ENCODE measurements around the gene TMEM39B.
"Not testable (repeated sequence)": the region's sequence is repeated elsewhere in the genome, so short reads cannot be mapped to it uniquely, and the experiment has no call there.

Gene TMEM39B

DNA sequence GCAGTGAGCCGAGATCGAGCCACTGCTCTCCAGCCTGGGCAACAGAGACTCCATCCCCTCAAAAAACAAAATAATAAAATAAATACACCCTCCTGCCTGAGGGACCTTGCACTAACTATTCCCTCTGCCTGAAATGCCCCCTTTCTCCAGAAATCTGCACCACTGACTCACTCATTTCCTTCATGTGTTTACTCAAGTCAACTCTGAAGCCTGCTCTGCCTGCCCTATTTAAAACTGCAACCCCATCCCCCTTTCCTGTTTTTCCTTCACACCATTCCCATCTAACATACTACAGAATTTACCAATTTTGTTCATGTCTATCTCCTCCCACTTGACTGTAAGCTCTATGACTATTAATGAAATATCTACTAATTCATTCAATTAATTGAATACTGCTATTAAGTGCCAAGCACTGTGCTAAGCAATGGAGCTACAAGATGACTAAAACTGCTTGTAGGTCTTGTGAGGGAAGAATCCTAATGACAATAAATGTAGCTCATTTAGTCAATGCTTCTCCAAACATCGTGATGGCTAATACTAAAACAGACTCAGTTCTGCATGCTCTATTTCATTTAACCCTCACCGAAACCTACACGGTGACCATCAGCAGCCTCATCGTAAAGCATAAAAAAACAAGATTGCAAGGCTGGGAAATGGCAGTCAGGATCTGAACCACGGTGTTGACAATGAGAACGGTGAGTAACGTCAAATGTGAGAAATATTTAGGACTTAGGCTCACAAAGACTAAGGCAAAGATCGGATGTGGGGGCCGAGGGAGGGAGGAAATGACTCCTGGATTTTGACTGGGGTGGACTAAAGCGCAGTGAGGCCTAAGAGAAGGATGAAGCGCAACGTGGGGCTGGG, 749 bp upstream of the TMEM39B start:
- no peak for DNase-seq

- DNase-seq, result no peak
Observed at GRCh38 chr1:32073299-32074229, 825 bp downstream of the TMEM39B start.

GRCh38 chr1:32074841-32075240, 2.1 kb downstream of the TMEM39B start:
- no peak for DNase-seq

DNA sequence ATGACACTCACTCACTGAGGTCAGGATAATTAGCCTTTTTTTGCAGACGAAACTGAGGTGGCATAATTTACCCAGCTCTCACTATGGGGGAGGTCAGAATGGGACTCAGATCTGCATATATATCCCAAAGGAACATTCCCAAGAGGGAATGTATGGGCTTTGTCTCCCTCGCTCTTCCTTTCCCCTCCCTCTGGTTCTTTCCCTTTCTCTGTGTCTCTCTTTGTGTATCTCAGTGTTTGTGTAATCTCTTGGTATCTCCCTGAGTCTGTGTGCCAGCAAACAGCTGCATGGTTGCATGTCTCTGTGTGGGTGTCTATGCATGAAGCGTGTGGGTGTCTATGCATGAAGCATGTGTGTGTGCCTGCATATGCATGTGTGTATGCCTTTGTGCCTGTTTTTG, 4.7 kb downstream of the TMEM39B start:
- no peak for DNase-seq

DNA sequence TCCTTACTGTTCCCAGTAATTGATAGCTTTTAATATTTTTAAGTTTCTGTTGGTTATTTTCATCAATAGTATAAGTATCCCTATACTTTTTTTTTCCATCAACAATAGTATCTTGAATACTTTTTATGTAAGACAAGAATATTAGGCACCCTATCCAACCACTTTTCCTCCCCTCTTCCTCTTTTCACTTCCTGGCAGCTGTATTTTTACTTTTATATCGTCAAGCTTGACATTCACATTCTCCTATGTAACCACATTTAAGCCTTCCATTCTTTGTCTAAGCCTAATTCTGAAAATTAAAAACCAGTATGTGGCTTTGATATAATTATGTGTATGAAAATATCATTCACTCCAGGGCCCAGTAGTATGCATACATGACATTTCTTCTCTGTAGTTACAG, 9.3 kb downstream of the TMEM39B start:
- no peak for DNase-seq

DNA sequence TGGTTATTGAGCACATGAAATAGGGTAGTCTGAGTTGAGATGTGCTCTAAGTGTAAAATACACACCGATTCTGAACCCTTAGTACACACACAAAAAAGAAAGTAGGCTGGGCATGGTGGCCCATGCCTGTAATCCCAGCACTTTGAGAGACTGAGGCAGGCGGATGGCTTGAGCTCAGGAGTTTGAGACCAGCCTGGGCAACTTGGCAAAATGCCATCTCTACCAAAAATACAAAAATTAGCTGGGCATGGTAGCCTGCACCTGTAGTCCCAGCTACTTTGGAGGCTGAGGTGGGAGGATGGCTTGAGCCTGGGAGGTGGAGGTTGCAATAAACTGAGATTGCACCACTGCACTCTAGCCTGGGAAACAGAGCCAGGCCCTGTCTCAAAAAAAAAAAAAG, 13.6 kb downstream of the TMEM39B start:
- DNase-seq, result not testable (repeated sequence)

GRCh38 chr1:32091176-32091575, 18.4 kb downstream of the TMEM39B start:
- no peak for DNase-seq

DNA sequence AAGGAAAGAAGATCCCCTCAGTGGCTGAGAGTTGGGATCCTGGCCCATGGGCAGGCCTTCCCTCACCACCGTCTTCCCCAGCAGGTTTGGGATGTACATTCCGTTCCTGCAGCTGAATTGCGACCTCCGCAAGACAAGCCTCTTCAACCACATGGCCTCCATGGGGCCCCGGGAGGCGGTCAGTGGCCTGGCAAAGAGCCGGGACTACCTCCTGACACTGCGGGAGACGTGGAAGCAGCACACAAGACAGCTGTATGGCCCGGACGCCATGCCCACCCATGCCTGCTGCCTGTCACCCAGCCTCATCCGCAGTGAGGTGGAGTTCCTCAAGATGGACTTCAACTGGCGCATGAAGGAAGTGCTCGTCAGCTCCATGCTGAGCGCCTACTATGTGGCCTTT, 18.9 kb downstream of the TMEM39B start:
- DNase-seq, result no peak

DNA sequence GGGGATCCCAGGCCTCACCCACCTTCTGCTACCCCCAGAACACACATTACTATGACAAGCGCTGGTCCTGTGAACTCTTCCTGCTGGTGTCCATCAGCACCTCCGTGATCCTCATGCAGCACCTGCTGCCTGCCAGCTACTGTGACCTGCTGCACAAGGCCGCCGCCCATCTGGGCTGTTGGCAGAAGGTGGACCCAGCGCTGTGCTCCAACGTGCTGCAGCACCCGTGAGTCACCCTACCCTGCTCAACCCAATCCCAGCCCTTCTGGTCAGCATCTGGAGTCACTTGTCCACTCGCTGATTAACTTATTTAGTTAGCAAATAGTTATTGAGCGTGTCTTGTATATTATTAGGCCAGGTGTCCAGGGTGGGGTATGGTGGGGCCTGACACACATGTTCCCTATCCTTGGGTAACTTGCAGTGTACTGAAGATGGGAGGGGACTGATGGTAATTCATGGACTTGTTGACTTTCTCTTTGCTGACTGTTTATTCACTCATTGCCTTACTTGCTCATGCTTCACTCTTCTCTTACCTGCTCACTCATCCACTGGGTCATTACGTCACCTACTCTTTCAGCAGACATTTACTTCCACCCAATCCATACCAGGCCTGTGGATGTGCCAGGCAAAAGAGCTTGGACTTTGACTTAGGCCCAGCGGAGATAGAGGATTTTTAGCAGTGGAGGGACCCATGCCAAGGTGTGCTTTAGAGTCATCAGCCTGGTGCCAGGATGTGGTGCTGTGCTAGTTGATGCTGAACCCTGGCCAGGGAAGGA, 22.2 kb downstream of the TMEM39B start:
- DNase-seq, result no peak

DNA sequence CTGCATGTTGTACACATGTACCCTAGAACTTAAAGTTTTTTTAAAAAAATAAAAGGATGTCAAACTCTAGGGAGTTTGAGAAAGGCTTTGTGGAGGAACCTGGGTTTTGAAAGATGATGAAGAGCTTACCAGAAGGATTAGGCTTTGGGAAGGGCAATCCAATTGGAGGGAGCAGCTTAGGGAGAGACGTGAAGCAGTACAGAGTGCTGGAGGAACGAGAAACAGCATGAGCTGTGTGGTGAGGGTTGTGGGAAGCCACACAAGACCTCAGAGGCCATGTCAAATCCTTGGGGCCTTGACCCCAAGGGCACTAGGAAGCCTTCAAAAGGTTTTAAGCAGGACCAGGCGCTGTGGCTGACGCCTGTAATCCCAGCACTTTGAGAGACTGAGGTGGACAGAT, 26.7 kb downstream of the TMEM39B start:
- no peak for DNase-seq

GRCh38 chr1:32100359-32100758, 27.6 kb downstream of the TMEM39B start:
- DNase-seq, result no peak

DNA sequence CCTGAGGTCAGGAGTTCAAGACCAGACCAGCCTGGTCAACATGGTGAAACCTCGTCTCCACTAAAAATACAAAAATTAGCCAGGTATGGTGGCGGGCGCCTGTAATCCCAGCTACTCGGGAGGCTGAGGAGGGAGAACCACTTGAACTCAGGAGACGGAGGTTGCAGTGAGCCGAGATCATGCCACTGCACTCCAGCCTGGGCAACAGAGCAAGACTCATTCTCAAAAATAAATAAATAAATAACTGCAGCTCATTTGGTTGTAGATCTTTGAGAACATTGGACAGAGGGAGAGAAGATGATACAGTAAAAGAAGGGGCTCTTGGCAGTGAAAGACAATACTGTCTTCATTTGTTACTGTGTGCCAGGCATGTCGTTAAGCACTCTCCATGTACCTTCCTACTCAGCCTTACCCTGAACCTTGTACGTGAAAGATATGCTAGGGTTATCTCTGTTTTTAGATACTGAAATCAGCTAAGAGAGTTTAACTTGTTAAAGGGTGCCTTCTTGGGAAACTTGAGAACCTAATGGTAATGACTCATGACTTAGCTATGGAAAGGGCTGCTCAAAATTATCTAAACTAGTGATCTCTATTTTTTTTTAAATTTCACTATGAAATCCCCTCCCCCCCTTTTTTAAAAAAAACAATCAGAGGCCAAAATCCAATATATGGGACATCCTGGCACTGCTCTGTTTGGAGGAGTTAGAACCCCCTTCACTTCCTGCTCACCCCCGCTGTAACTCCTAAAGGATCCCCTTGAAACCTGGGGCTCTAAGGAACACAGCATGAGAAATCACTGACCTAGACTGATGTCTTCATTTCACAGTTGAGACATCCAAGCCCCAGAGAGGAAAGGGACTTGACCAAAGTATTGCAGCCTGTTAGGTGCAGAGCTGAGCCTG, 28.3 kb downstream of the TMEM39B start:
- no peak for DNase-seq

DNA sequence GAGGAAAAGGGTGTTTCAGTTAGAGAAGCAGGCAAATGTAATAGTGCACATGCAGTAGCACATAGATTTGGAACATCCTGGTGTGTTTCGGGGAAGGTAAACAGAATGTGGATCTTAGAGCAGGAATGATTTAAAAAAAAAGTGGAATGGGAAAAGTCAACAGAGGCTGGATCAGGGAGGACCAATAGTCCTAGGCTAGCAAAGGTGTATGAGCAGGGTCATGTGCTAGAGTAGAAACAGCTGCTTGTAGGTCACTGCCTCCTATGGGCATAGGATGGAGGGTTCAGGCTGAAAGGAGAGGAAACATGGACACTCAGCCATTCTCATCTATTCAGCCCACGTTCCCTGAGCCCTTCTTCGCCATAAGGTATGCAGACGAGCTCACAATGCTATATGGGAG, 31.4 kb downstream of the TMEM39B start:
- DNase-seq, result no peak

DNA sequence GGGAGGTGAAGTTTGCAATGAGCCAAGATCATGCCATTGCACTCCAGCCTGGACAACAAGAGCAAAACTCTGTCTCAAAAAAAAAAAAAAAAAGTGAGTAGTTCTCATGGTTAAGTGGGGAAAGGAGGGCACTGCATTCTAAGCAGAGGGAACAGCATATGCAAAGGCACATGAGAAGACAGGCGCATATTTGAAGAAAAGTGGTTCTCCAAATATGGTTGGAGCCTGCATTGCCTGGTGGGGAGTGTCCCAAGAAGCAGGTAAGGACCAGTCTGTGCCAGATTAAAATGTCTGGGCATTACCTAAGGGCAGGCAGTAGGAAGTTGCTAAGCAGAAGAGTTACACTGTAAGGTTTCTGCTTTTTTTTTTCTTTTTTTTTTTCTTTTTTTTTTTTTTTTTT, 32.6 kb downstream of the TMEM39B start:
- DNase-seq, result no peak

GRCh38 chr1:32106663-32107275, 34.0 kb downstream of the TMEM39B start:
- DNase-seq, result no peak

DNA sequence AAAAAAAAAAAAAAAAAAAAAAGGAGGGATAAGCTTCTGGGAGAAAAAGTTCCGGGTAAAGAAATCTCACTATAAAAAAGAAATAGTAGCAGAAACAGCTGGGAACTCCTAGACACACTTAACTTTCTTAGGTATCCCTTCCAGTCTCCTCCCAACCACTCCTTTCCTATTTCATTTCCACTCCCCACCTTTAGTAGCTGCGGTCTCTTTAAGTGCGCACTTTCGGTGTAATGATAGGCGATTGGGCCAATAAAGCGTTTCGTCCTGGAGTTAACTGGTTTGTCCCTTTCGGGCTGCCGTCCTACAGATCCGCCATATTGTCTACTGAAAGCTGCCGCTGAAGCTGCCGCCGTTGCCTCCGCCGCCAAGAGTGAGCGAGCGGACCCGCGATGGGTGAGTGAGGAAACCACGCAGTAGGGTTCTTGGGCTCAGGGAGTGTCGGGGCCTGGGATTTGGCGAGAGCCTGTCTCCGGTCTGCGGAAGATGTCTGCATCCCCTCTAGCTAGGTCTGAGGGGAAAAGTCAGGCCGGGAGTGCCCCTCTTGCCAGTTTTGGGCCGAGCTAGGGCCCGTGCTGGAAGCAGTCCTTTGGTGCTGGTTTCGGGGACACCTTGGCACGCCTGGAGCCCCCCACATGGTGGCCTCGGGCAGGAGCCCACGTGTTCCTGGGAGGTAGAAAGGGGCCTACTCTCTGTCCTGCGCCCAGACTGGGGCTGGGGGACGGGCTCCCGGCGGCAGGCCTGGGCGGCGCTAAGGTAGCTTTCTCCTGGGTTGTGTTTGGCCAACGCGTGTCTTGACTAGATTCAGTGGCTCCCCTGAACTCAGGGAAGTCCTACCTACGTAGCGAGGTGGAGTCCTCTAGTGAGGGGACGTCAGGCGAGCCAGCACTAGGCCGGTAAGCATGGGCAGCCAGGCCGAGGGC, 35.3 kb downstream of the TMEM39B start, which contains the start of gene KPNA6:
KPNA6 (plus strand) TSS at position 315 of the 920 bp plus-strand sequence; CDS start at position 390, 75 bp downstream.
- peak; percentile 94 for DNase-seq

- DNase-seq, result no peak
Observed at GRCh38 chr1:32111040-32111623, 38.4 kb downstream of the TMEM39B start.

DNA sequence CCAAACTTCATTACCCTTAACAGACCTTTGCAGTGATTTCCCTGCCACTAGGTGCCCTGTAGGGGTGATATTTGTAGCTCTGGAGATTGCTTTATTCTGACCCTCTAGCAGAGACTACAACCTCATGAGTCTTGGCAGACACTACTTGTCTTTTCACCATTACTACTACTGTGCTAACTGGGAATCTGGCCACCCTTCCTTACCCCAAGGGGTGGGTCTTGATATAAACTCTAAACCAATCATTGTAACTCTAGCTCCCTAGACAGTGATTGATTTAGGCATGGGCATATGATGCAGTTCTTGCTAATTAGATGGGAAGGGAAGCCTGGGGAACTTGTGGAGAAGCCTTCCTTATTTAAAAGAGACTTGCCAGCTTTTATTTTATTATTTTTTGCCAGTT, 39.0 kb downstream of the TMEM39B start:
- no peak for DNase-seq

DNA sequence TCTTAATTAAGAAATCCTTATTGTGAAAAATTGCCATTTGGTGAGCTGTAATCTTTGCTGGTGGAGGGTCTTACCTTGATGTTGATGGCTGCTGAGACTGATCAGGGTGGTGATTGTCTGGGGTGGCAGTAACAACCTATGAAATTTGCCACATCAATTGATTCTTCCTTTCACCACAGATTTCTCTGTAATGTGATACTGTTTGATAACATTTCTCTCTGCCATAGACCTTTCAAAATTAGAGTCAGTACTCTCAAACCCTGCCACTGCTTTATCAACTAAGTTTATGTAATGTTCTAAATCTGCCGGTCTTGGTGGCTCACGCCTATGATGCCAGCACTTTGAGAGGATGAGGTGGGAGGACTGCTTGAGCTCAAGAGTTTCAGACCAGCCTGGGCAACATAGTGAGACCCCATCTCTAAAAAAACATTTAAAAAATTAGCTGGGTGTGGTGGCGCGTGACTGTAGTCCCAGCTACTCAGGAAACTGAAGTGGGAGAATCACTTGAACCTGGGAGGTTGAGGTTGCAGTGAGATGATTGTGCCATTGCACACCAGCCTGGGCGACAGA, 40.2 kb downstream of the TMEM39B start:
- peak; percentile 12 for DNase-seq
